Measurements from ENCODE around the gene BBC3.

- no peak for TF ChIP-seq CTCF (IDR thresholded peaks at IDR 0.05)
- no peak for TF ChIP-seq POLR2A (IDR thresholded peaks at IDR 0.05)
- TF ChIP-seq POLR2AphosphoS5 (IDR thresholded peaks at IDR 0.05; ENCODE audit: insufficient read depth in 1 of 2, low read depth in 1 of 2) = peak; percentile 33 to 46
These were observed 1.6 kb upstream of the BBC3 start for GRCh38 chr19:47232422-47233211.

All from vagina (tissue), 2 donors.